ENCODE data around the gene ARMC3. TPM values are rescaled to one million over a fixed set of nuclear protein-coding genes. Genes with fewer than 3 reads are reported as not detected.

The ARMC3 gene
- 0.25 TPM in 1 of 2 replicates, not detected in the other for total RNA-seq (ENCODE audit: low replicate concordance)

- no peak for TF ChIP-seq CTCF (IDR thresholded peaks at IDR 0.05; ENCODE audit: insufficient read depth, low read length)
- peak; percentile 7 for DNase-seq (ENCODE audit: low read depth)
- H3K4me3 ChIP-seq (ENCODE audit: low read depth, low read length): peak within 1 kb of the TSS; percentile 56
Observed at GRCh38 chr10:22927661-22928403, at the start of gene ARMC3. Gene ARMC3, plus strand, starts transcription at chr10:22928053. Its CDS starts 3,944 bp downstream, at chr10:22931997.

DNA sequence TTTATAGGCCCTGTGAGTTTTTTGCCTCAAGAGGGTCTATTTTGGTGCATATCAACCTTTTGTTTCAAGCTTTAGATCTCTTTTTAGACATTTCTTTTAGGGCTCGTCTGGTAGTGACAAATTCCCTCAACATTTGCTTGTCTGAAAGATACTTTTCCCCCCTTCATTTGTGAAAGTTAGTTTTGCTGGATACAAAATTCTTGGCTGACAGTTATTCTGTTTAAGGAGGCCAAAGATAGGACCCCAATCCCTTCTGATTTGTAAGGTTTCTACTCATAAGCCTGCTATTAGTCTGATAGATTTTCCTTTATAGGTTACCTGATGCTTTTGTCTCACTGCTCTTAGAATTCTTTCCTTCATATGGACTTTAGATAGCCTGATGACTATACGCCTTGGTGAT lies 36.1 kb upstream of the ARMC3 start:
- DNase-seq (ENCODE audit: low read depth): no peak
- no peak overlapping the region for H3K4me3 ChIP-seq (ENCODE audit: low read depth, low read length)
- no peak for TF ChIP-seq CTCF (IDR thresholded peaks at IDR 0.05; ENCODE audit: insufficient read depth, low read length)

DNA sequence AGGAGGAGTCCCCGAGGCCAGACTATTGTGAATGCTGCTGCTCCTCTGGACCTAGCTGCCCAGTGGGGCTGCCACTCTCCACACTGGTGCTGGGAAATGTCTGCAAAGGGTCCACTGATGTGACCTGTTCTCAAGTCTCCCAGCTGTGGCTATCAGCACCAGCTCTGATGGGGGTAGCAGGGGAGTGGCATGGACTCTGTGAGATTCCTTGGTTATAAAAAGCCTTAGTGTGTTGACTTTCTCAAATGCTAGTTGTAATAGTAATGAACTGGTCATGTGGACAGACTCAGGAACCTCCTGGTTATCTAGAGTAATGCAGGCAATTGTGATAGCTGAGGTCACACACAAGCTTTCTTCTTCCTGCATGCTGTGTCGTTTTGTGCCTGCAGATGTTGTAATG lies 34.1 kb upstream of the ARMC3 start:
- DNase-seq (ENCODE audit: low read depth): no peak
- no peak for TF ChIP-seq CTCF (IDR thresholded peaks at IDR 0.05; ENCODE audit: insufficient read depth, low read length)

DNA sequence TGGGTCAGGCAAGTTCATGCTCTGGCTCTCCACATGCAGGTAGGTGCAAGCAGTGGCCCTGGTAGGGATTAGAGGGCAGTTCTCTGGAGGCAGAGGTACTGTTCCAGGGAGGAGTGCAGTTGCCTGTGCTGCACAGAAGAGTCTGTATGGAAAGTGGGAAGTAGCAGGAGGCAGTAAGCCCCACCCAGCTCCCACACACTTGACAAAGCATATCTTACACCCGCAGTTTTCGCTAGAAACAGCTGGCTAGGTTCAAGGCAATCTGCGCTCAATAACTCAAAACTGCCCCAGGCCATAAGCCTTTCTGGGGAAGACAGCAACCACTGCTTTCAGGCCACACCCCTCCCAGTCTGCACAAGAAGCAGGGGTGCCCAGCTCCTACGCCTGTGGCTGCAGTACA lies 33.1 kb upstream of the ARMC3 start:
- no peak for DNase-seq (ENCODE audit: low read depth)
- no peak for TF ChIP-seq CTCF (IDR thresholded peaks at IDR 0.05; ENCODE audit: insufficient read depth, low read length)
- H3K4me3 ChIP-seq (ENCODE audit: low read depth, low read length): no peak overlapping the region

More for the DNA sequence above, 34.1 kb upstream of the ARMC3 start:
- no peak overlapping the region for H3K4me3 ChIP-seq (ENCODE audit: low read depth, low read length)

DNA sequence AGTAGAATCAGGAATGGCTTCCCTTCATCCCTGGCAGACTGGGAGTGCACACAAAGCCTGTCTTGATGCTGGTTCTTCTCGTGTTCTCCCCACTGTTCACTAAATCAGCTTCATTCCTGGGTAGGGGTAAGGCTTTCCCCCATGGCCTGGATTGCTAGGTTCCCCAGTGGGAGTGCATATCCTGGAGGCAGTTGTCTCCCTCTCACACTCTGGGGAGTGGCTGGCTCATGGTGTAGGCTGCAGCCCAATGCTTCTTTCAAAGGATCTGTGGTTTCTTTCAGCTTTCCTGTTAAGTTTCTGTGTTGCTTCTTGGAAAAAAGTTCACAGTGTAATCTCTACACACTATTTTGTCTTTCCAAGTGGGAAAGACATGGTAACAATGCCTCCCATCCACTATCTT lies 32.6 kb upstream of the ARMC3 start:
- H3K4me3 ChIP-seq (ENCODE audit: low read depth, low read length): no peak overlapping the region
- TF ChIP-seq CTCF (IDR thresholded peaks at IDR 0.05; ENCODE audit: insufficient read depth, low read length): no peak
- no peak for DNase-seq (ENCODE audit: low read depth)

DNA sequence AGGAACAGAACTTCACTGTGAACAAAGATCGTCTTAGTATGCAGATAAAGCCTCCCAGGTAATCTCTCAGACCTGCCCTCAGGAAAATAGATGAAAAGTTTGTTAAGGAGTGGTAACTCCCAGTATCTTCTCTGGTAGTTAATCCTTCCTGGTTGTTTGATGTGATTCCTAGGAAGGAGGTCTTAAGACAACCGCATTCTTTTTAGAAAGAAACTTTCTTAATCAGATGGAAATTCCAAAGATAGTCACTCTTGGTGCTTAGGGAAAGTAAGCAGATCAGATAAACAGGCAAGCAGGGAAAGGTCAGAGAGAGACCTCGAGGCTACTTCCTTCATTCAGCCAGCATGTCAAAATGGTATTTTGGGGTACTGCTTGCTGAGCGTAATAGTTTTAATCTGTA lies 30.5 kb upstream of the ARMC3 start:
- DNase-seq (ENCODE audit: low read depth): no peak
- no peak overlapping the region for H3K4me3 ChIP-seq (ENCODE audit: low read depth, low read length)
- no peak for TF ChIP-seq CTCF (IDR thresholded peaks at IDR 0.05; ENCODE audit: insufficient read depth, low read length)

- no peak for DNase-seq (ENCODE audit: low read depth)
- H3K4me3 ChIP-seq (ENCODE audit: low read depth, low read length): no peak overlapping the region
- TF ChIP-seq CTCF (IDR thresholded peaks at IDR 0.05; ENCODE audit: insufficient read depth, low read length): no peak
Observed at GRCh38 chr10:22899307-22899706, 28.5 kb upstream of the ARMC3 start.

Data from fibroblast of the aortic adventitia (primary cell).